ENCODE results near the gene S1PR5.

The S1PR5 gene

GRCh38 chr19:10519421-10519820 lies 2.2 kb upstream of the S1PR5 start:
- H3K4me3 ChIP-seq (ENCODE audit: low read depth, low read length), result no peak overlapping the region
- TF ChIP-seq CTCF (IDR thresholded peaks at IDR 0.05; ENCODE audit: insufficient read depth, low read length, missing control alignments), result no peak
- POLR2A ChIA-PET, result no interaction called here
- no peak for DNase-seq (ENCODE audit: low read depth, low spot score)
- CTCF ChIA-PET, result interaction anchor here (0.7 to 1.3 kb wide), 4 partner anchors 8 to 39 kb away, joined by 3 to 8 read pairs (median 3); no protein-coding TSS in a partner anchor

- no peak for TF ChIP-seq CTCF (IDR thresholded peaks at IDR 0.05; ENCODE audit: insufficient read depth, low read length, missing control alignments)
- POLR2A ChIA-PET, result no interaction called here
- CTCF ChIA-PET, result interaction anchor here (1.1 to 3.6 kb wide), 4 partner anchors 10 to 126 kb away, joined by 3 to 14 read pairs (median 8); no protein-coding TSS in a partner anchor
- no peak for DNase-seq (ENCODE audit: low read depth, low spot score)
- no peak overlapping the region for H3K4me3 ChIP-seq (ENCODE audit: low read depth, low read length)
Measured at GRCh38 chr19:10518444-10519361, 1.5 kb upstream of the S1PR5 start.

DNA sequence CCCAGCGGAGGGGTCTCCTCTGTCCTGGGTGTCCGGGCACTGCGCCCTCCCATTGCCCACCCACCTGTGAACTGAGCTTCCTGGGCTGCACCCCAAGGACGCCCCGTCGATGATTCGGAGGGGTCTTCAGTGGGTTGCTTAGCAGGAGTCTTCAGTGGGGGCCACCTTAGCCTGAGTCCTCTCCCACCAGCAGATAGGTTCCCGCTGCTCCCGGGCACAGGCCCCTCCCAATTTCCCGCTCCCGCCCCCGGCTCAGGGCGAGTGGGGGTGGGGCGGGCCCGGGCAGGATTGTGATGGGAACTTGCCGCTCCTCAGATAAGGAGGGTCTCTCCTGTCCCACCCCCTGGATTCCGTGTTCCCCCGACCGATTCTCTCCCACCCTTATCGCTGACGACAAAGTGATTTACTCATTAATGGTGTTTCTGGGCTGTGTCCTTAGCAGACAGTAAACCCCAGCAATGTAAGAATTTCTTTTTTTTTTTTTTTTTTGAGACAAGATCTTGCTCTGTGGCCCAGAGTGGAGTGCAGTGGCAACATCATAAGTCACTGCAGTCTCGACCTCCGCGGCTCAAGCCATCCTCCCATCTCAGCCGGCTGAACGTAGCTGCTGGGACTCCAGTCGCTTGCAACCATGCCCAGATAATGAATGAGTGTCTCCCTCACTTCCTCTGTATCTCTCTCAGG lies 655 bp upstream of the S1PR5 start:
- H3K4me3 ChIP-seq (ENCODE audit: low read depth, low read length), result peak overlapping the region; percentile 55
- ChIA-PET POLR2A (interaction anchor here (0.7 kb wide), 1 partner anchor 52 kb away, joined by 3 read pairs; no protein-coding TSS in a partner anchor), CTCF (interaction anchor here (1.1 to 3.6 kb wide), 4 partner anchors 10 to 127 kb away, joined by 4 to 14 read pairs (median 10); no protein-coding TSS in a partner anchor)
- no peak for DNase-seq (ENCODE audit: low read depth, low spot score)
- no peak for TF ChIP-seq CTCF (IDR thresholded peaks at IDR 0.05; ENCODE audit: insufficient read depth, low read length, missing control alignments)

- no peak for TF ChIP-seq CTCF (IDR thresholded peaks at IDR 0.05; ENCODE audit: insufficient read depth, low read length, missing control alignments)
- ChIA-PET POLR2A (interaction anchor here (0.7 kb wide), 1 partner anchor 53 kb away, joined by 3 read pairs; no protein-coding TSS in a partner anchor), CTCF (interaction anchor here (0.7 to 3.6 kb wide), 6 partner anchors 8 to 201 kb away, joined by 3 to 14 read pairs (median 6); partner anchors contain the start of gene DNM2)
- DNase-seq (ENCODE audit: low read depth, low spot score), result no peak
- peak overlapping the region; percentile 55 for H3K4me3 ChIP-seq (ENCODE audit: low read depth, low read length)
Measured at GRCh38 chr19:10516671-10517286, 468 bp downstream of the S1PR5 start.

GRCh38 chr19:10516064-10516385 lies 1.2 kb downstream of the S1PR5 start:
- CTCF ChIA-PET, result interaction anchor here (1.3 to 3.6 kb wide), 3 partner anchors 10 to 202 kb away, joined by 3 to 14 read pairs (median 5); partner anchors contain the start of gene DNM2
- no peak for TF ChIP-seq CTCF (IDR thresholded peaks at IDR 0.05; ENCODE audit: insufficient read depth, low read length, missing control alignments)

More at GRCh38 chr19:10516064-10516385, 1.2 kb downstream of the S1PR5 start:
- DNase-seq (ENCODE audit: low read depth, low spot score), result no peak
- POLR2A ChIA-PET, result no interaction called here
- H3K4me3 ChIP-seq (ENCODE audit: low read depth, low read length), result no peak overlapping the region

Data from AG04449 (cell line).